Measurements from ENCODE around the gene CLSTN1. TPM values are rescaled to one million over a fixed set of nuclear protein-coding genes. Genes with fewer than 3 reads are reported as not detected.

CLSTN1 gene
- total and polyA plus RNA-seq, 2 donors from 2014 or later, result 114 to 158 TPM

GRCh38 chr1:9798236-9799130 lies 25.3 kb downstream of the CLSTN1 start:
- Histone ChIP-seq H3K9me3 (ENCODE audit: control insufficient read depth in 2 of 3, insufficient read depth in 1 of 3, low read length in 3 of 3) (no peaks in the 10 kb centered on the region), H3K36me3 (ENCODE audit: control insufficient read depth in 2 of 3, insufficient read depth in 3 of 3, low read length in 3 of 3) (no peaks in the 10 kb centered on the region), H3K27ac (ENCODE audit: low read depth in 2 of 2, low read length in 2 of 2) (peak overlapping the region; percentile 48 to 67), H3K27me3 (ENCODE audit: control insufficient read depth, insufficient read depth, low read length) (no peaks in the 10 kb centered on the region), H3K4me1 (ENCODE audit: control insufficient read depth in 2 of 3, insufficient read depth in 2 of 3, low read depth in 1 of 3, low read length in 3 of 3) (peaks cover 0 to 15% (median 14%) of the 10 kb centered on the region in 3 donors), H3K4me3 (ENCODE audit: low read length in 3 of 3) (no peak overlapping the region), H3K9ac (ENCODE audit: low read length in 3 of 3) (peak overlapping the region in 1 of 3 donors; percentile 59)
- intact Hi-C loops (cut with DNase I), result no loop called here
- DNase-seq (peak in 1 of 5 donors; percentile 9), FAIRE-seq (no peak)
- TF ChIP-seq, protein P1, sequence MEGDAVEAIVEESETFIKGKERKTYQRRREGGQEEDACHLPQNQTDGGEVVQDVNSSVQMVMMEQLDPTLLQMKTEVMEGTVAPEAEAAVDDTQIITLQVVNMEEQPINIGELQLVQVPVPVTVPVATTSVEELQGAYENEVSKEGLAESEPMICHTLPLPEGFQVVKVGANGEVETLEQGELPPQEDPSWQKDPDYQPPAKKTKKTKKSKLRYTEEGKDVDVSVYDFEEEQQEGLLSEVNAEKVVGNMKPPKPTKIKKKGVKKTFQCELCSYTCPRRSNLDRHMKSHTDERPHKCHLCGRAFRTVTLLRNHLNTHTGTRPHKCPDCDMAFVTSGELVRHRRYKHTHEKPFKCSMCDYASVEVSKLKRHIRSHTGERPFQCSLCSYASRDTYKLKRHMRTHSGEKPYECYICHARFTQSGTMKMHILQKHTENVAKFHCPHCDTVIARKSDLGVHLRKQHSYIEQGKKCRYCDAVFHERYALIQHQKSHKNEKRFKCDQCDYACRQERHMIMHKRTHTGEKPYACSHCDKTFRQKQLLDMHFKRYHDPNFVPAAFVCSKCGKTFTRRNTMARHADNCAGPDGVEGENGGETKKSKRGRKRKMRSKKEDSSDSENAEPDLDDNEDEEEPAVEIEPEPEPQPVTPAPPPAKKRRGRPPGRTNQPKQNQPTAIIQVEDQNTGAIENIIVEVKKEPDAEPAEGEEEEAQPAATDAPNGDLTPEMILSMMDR (IDR thresholded peaks at IDR 0.05; ENCODE audit: borderline replicate concordance, extremely low read depth, insufficient read depth), result no peak

GRCh38 chr1:9797049-9797448 lies 26.7 kb downstream of the CLSTN1 start:
- FAIRE-seq, result no peak
- no peak for DNase-seq
- H3K4me3 ChIP-seq (ENCODE audit: low read length in 3 of 3), result peak overlapping the region in 1 of 3 donors; percentile 35
- H3K36me3 ChIP-seq (ENCODE audit: control insufficient read depth in 2 of 3, insufficient read depth in 3 of 3, low read length in 3 of 3), result no peaks in the 10 kb centered on the region
- intact Hi-C loops (cut with DNase I), result no loop called here
- no peaks in the 10 kb centered on the region for H3K27me3 ChIP-seq (ENCODE audit: control insufficient read depth, insufficient read depth, low read length)
- H3K27ac ChIP-seq (ENCODE audit: low read depth in 2 of 2, low read length in 2 of 2), result peak overlapping the region; percentile 80 to 84
- H3K4me1 ChIP-seq (ENCODE audit: control insufficient read depth in 2 of 3, insufficient read depth in 2 of 3, low read depth in 1 of 3, low read length in 3 of 3), result peaks cover 0 to 20% (median 15%) of the 10 kb centered on the region in 3 donors
- H3K9me3 ChIP-seq (ENCODE audit: control insufficient read depth in 2 of 3, insufficient read depth in 1 of 3, low read length in 3 of 3), result no peaks in the 10 kb centered on the region
- no peak overlapping the region for H3K9ac ChIP-seq (ENCODE audit: low read length in 3 of 3)
- TF ChIP-seq, protein P1 (IDR thresholded peaks at IDR 0.05; ENCODE audit: borderline replicate concordance, extremely low read depth, insufficient read depth), result no peak

GRCh38 chr1:9794081-9794480 lies 29.7 kb downstream of the CLSTN1 start:
- H3K27me3 ChIP-seq (ENCODE audit: control insufficient read depth, insufficient read depth, low read length), result no peaks in the 10 kb centered on the region
- no peak overlapping the region for H3K9ac ChIP-seq (ENCODE audit: low read length in 3 of 3)
- intact Hi-C loops (cut with DNase I), result no loop called here
- TF ChIP-seq, protein P1 (IDR thresholded peaks at IDR 0.05; ENCODE audit: borderline replicate concordance, extremely low read depth, insufficient read depth), result no peak
- H3K9me3 ChIP-seq (ENCODE audit: control insufficient read depth in 2 of 3, insufficient read depth in 1 of 3, low read length in 3 of 3), result no peaks in the 10 kb centered on the region
- peaks cover 0 to 21% (median 14%) of the 10 kb centered on the region in 3 donors for H3K4me1 ChIP-seq (ENCODE audit: control insufficient read depth in 2 of 3, insufficient read depth in 2 of 3, low read depth in 1 of 3, low read length in 3 of 3)
- H3K27ac ChIP-seq (ENCODE audit: low read depth in 2 of 2, low read length in 2 of 2), result peak overlapping the region in 1 of 2 donors; percentile 18
- H3K36me3 ChIP-seq (ENCODE audit: control insufficient read depth in 2 of 3, insufficient read depth in 3 of 3, low read length in 3 of 3), result no peaks in the 10 kb centered on the region
- FAIRE-seq, result no peak
- H3K4me3 ChIP-seq (ENCODE audit: low read length in 3 of 3), result no peak overlapping the region
- peak in 1 of 5 donors; percentile 4 for DNase-seq
